ENCODE data around the gene UBE2E1.

The UBE2E1 gene

GRCh38 chr3:23796518-23796917 lies 9.2 kb upstream of the UBE2E1 start:
- TF ChIP-seq RAD21 (IDR thresholded peaks at IDR 0.05; ENCODE audit: low read depth) (no peak), ZBTB7A (IDR thresholded peaks at IDR 0.05; ENCODE audit: low read depth) (no peak), CREB1 (IDR thresholded peaks at IDR 0.05; ENCODE audit: low read depth) (no peak), FOXM1 (IDR thresholded peaks at IDR 0.05; ENCODE audit: borderline replicate concordance, low read depth) (no peak)

- TF ChIP-seq CEBPB (IDR thresholded peaks at IDR 0.05), result no peak
- no peak for TF ChIP-seq EGR1 (IDR thresholded peaks at IDR 0.05)
- TF ChIP-seq USF1 (IDR thresholded peaks at IDR 0.05), result no peak
- no peak for TF ChIP-seq FOXM1 (IDR thresholded peaks at IDR 0.05; ENCODE audit: borderline replicate concordance, low read depth)
These were observed 8.3 kb upstream of the UBE2E1 start for GRCh38 chr3:23797491-23797890.

GRCh38 chr3:23798456-23798855 lies 7.3 kb upstream of the UBE2E1 start:
- no peak for TF ChIP-seq ZBTB7A (IDR thresholded peaks at IDR 0.05; ENCODE audit: low read depth)
- no peak for TF ChIP-seq REST (IDR thresholded peaks at IDR 0.05; ENCODE audit: low read depth)
- no peak for TF ChIP-seq TAF1 (IDR thresholded peaks at IDR 0.05; ENCODE audit: low read depth)
- TF ChIP-seq CREB1 (IDR thresholded peaks at IDR 0.05; ENCODE audit: low read depth), result no peak
- no peak for TF ChIP-seq RAD21 (IDR thresholded peaks at IDR 0.05; ENCODE audit: low read depth)
- TF ChIP-seq MAX (IDR thresholded peaks at IDR 0.05), result no peak
- TF ChIP-seq EP300 (IDR thresholded peaks at IDR 0.05; ENCODE audit: borderline replicate concordance), result no peak
- TF ChIP-seq TCF12 (IDR thresholded peaks at IDR 0.05; ENCODE audit: low read depth), result no peak
- no peak for TF ChIP-seq TEAD4 (IDR thresholded peaks at IDR 0.05)
- TF ChIP-seq YY1 (IDR thresholded peaks at IDR 0.05; ENCODE audit: low read depth), result no peak
- TF ChIP-seq USF1 (IDR thresholded peaks at IDR 0.05), result no peak
- no peak for TF ChIP-seq FOXM1 (IDR thresholded peaks at IDR 0.05; ENCODE audit: borderline replicate concordance, low read depth)
- no peak for TF ChIP-seq EGR1 (IDR thresholded peaks at IDR 0.05)
- no peak for TF ChIP-seq NFIC (IDR thresholded peaks at IDR 0.05)
- no peak for TF ChIP-seq CEBPB (IDR thresholded peaks at IDR 0.05)

GRCh38 chr3:23798876-23799275 lies 6.9 kb upstream of the UBE2E1 start:
- TF ChIP-seq RAD21 (IDR thresholded peaks at IDR 0.05; ENCODE audit: low read depth), result no peak
- TF ChIP-seq FOXM1 (IDR thresholded peaks at IDR 0.05; ENCODE audit: borderline replicate concordance, low read depth), result no peak
- no peak for TF ChIP-seq REST (IDR thresholded peaks at IDR 0.05; ENCODE audit: low read depth)
- TF ChIP-seq TAF1 (IDR thresholded peaks at IDR 0.05; ENCODE audit: low read depth), result no peak
- TF ChIP-seq TEAD4 (IDR thresholded peaks at IDR 0.05), result no peak
- no peak for TF ChIP-seq MAX (IDR thresholded peaks at IDR 0.05)

GRCh38 chr3:23800731-23801130 lies 5.0 kb upstream of the UBE2E1 start:
- TF ChIP-seq REST (IDR thresholded peaks at IDR 0.05; ENCODE audit: low read depth) (no peak), YY1 (IDR thresholded peaks at IDR 0.05; ENCODE audit: low read depth) (no peak), FOXM1 (IDR thresholded peaks at IDR 0.05; ENCODE audit: borderline replicate concordance, low read depth) (no peak), CEBPB (IDR thresholded peaks at IDR 0.05) (no peak), RAD21 (IDR thresholded peaks at IDR 0.05; ENCODE audit: low read depth) (peak; percentile 40; the same call in 1 of the 2 replicates), CREB1 (IDR thresholded peaks at IDR 0.05; ENCODE audit: low read depth) (no peak), ZBTB7A (IDR thresholded peaks at IDR 0.05; ENCODE audit: low read depth) (no peak)

Measured in Ishikawa (cell line).